Measurements from ENCODE around the gene UBE2L5.
"Not testable (repeated sequence)": the region's sequence is repeated elsewhere in the genome, so short reads cannot be mapped to it uniquely, and the experiment has no call there.

Gene UBE2L5

GRCh38 chr13:30440910-30441703, 18.8 kb downstream of the UBE2L5 start:
- DNase-seq (ENCODE audit: low read depth) = no peak

DNA sequence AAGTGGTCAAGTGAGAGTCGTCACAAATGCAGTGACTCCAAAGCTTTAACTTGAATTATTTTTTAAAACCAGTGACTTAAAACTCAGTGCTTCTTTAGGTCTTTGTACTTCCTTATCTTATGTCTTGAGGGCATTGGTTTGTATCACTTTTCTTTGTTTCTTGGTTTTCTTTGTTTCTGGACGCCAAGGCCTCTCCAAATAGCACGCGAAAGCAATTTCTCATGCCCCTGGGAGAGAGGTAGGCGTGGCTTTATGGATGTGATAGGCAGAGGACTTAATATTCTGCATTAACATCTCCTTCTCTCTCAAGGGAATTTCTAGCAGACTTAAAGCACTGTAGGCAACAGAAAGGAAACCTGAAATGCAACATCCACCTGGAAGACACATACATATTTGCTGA, 20.6 kb downstream of the UBE2L5 start:
- DNase-seq (ENCODE audit: low read depth) = no peak

DNA sequence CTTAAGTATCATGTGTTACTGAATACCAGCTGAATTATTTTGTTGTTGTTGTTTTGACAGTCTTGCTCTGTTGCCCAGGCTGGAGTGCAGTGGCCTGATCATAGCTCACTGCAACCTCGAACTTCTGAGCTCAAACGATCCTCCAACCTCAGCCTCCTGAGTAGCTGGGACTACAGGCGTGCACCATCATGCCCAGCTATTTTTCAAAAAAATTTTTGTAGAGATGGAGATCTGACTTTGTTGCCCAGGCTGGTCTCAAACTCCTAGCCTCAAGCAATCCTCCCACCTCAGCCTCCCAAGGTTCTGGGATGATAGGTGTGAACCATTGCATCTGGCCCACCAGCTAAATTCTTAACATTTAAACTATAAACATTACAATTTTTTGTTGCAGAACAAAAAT, 21.2 kb downstream of the UBE2L5 start:
- DNase-seq (ENCODE audit: low read depth) = not testable (repeated sequence)

- no peak for DNase-seq (ENCODE audit: low read depth)
These were observed 21.7 kb downstream of the UBE2L5 start for GRCh38 chr13:30443957-30444404.

GRCh38 chr13:30446126-30446500, 23.8 kb downstream of the UBE2L5 start:
- no peak for DNase-seq (ENCODE audit: low read depth)

- no peak for DNase-seq (ENCODE audit: low read depth)
These were observed 26.1 kb downstream of the UBE2L5 start for GRCh38 chr13:30448441-30448840.

DNA sequence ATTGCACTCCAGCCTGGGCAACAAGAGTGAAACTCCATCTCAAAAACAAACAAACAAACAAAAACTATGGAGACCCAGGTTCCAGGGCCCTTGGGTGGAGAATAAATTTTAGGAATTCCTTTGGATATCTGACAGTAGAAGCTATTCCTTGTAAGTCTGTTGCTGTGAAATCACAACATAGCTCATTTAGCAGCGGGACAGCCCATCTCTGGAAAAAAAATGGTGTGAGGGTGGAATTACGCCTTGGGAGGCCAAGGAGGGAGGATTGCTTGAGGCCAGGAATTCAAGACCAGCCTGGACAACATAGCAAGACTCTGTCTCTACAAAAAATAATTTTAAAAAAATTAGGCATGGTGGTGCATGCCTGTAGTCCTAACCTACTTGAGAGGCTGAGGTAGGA, 27.8 kb downstream of the UBE2L5 start:
- DNase-seq (ENCODE audit: low read depth) = no peak

GRCh38 chr13:30451476-30451875, 29.2 kb downstream of the UBE2L5 start:
- DNase-seq (ENCODE audit: low read depth) = not testable (repeated sequence)

DNA sequence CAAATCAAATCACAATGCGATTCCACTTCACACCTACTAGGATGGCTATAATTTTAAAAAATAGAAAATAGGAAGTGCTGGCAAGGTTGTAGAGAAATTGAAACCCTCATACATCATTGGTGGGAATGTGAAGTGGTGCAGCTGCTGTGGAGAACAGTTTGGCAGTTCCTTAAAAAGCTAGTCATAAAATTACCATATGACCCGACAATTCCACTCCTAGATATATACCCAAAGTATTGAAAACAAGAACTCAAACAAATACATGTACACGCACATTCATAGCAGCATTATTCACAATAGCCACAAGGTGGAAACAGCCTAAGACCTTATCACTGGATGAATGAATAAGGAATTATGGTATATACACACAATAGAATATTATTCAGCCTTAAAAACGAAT, 31.4 kb downstream of the UBE2L5 start:
- no peak for DNase-seq (ENCODE audit: low read depth)

GRCh38 chr13:30454991-30455390, 32.7 kb downstream of the UBE2L5 start:
- DNase-seq (ENCODE audit: low read depth) = no peak

DNA sequence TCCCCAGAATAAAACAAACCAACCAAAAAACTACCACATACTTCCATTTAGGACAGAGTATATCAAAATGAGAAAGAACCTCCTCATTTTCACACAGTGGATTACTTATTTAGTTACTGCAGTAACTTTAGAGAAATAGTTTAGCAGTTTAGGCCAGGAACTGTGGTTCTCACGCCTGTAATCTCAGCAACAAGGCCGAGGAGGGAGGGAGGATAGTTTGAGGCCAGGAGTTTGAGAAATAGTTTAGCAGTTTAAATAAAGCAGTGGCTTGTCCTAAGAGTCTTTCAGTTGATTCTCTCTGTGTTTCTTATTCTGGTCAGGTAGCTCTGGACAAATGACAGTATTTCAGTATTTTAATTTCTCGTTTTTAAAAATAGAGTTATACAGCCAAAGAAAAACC, 34.0 kb downstream of the UBE2L5 start:
- no peak for DNase-seq (ENCODE audit: low read depth)

- DNase-seq (ENCODE audit: low read depth) = no peak
These were observed 35.1 kb downstream of the UBE2L5 start for GRCh38 chr13:30457306-30457891.

- not testable (repeated sequence) for DNase-seq (ENCODE audit: low read depth)
These were observed 39.2 kb downstream of the UBE2L5 start for GRCh38 chr13:30461279-30462066.

DNA sequence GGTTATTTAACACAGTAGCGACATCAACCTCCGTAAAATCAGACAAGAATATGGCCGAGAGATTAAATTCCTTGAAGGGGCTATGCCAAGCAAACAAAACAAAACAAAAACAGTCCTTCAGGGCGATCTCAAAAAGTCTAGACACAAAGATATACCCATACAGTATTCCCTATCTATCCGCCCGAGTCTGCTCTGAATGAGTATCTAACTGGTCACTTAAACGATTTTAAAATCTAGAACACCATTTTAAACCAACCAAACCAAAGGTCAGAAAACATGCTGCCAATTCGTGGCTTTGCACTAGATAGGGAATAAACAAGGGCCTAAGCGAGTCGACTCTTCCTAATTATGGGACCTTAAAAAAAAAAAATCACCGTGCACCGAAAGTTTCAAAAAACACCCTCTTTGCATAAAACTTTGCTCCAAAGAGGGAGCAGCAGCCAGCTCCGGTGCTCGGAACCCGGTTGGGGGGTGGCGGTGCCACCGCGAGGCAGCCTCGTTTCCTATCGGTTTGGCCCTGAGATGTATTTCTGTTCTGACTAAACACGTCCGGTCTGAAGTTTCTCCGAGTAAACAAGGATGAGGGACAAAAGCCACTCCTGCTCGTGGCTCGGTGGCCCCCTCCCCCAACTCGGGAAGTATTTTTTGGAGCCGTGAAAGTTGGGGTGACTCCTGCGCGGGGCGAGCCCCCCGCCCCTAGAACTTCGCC, 41.6 kb downstream of the UBE2L5 start:
- DNase-seq (ENCODE audit: low read depth) = peak; percentile 33

DNA sequence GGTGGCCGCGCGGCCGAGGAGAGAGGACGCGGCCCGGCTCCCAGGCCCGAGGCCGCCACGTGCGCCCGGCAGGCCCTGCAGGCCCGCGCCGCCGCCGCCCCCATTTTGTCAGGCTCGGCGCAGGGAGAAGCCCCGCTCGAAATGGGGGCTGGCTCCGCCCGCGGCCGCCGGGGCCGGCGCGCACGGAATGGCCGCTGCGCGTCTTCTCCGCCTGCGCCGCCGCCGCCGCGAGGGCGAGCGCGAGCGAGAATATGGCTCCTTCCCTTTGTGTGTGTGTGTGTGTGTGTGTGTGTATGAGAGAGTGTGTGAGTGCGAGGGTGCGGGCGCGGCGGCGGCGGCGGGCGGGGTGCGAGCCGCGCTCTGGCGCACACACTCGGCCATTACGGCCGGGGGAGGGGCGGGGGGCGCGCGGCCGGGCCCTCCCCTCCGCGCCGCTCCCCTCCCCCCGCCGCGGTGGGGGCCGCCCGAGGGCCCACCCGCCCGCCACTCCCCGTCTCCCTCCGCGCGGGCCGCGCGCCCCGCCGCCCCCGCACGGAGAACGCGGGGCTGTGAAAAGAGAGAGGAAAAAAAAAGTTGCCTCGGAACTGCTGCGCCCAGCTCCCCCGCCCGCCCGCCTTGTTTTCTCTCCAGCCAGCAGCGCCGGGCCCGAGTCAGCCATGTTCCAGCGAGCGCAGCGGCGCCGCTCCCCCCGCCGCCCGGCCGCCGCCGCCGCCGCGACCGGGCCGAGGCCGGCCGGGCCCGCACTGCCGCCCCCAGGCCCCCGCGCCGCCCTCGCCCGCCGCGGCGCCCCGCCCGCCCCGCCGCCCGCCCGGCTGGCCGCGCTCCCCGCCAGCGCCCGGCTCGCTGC, 42.4 kb downstream of the UBE2L5 start:
- DNase-seq (ENCODE audit: low read depth) = peak; percentile 53

- DNase-seq (ENCODE audit: low read depth) = no peak
These were observed 43.0 kb downstream of the UBE2L5 start for GRCh38 chr13:30465343-30465592.

DNA sequence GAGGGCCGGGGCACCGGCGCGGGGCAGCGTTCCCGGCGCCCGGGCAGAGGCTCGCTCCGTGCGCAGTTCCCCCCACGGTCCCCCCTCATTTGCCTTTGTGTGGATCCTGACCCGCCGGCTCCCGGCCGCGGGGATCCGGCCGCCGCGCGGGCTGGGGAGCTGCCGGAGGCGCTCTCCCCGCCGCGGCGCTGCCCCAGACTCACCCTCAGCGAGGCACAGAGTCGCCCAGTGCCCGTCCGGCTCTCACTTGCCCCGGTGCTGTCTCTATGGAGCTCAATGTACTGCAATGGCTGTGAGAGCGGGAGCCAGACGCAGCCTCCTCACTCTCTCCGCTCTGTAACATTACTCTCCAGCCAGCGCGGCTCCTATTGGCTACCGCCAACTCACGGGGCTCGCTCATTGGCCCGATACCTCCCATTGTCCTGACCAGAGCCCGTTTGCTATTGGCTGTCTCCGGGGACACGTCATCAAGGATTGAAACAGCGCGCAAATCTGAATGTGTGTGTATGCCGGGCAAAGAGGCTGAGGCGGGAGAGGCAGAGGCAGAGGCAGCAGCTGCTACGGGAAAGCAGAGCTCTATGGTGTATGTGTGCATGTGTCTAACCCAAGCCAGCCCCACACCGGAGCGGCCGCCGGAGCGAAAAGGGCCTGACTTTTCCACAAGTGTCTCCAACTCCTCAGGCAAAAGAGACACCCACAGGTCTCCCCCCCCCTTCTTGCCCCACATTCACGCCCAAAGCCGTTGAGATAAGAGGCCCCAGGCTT, 43.5 kb downstream of the UBE2L5 start, which contains the start of gene HMGB1:
TSS of gene HMGB1 (minus strand) at position 344 of the 765 bp plus-strand sequence. CDS start 2,256 bp downstream, outside the sequence.
- peak; percentile 93 for DNase-seq (ENCODE audit: low read depth)

- no peak for DNase-seq (ENCODE audit: low read depth)
These were observed 44.0 kb downstream of the UBE2L5 start for GRCh38 chr13:30466358-30466714.

- DNase-seq (ENCODE audit: low read depth) = no peak
These were observed 44.6 kb downstream of the UBE2L5 start for GRCh38 chr13:30466841-30467252.

- DNase-seq (ENCODE audit: low read depth) = no peak
These were observed 51.4 kb downstream of the UBE2L5 start for GRCh38 chr13:30473675-30474074.

Measured in stimulated activated CD8-positive, alpha-beta memory T cell treated with anti-CD3 and anti-CD28 coated beads, Interleukin-15, amount 100 ng/mL, for 1 hour (primary cell).